Activated T-helper 1 cell treated with Interleukin-2 at 50 U/mL for 16 hours (primary cell): ENCODE data around the gene ANLN.
"Not testable (repeated sequence)": the region's sequence is repeated elsewhere in the genome, so short reads cannot be mapped to it uniquely, and the experiment has no call there.

Experiments
- DNase-seq: peaks from one replicate; pipeline ENCODE4 v3.0.0-alpha.2; 2020; ENCODE audit warnings: low read depth

ANLN gene

GRCh38 chr7:36409180-36409579 lies 19.5 kb downstream of the ANLN start:
- DNase-seq: no peak

GRCh38 chr7:36415144-36415543 lies 25.5 kb downstream of the ANLN start:
- DNase-seq: no peak

GRCh38 chr7:36416251-36416650 lies 26.6 kb downstream of the ANLN start:
- no peak for DNase-seq

- no peak for DNase-seq
Observed at GRCh38 chr7:36420307-36420706, 30.6 kb downstream of the ANLN start.

- no peak for DNase-seq
Observed at GRCh38 chr7:36422072-36422471, 32.4 kb downstream of the ANLN start.

GRCh38 chr7:36423633-36424032 lies 34.0 kb downstream of the ANLN start:
- DNase-seq: no peak

- DNase-seq: no peak
Observed at GRCh38 chr7:36430186-36430585, 40.5 kb downstream of the ANLN start.

- DNase-seq: no peak
Observed at GRCh38 chr7:36430881-36431280, 41.2 kb downstream of the ANLN start.

GRCh38 chr7:36438211-36438610 lies 48.5 kb downstream of the ANLN start:
- no peak for DNase-seq

- no peak for DNase-seq
Observed at GRCh38 chr7:36439624-36440023, 50.0 kb downstream of the ANLN start.

- no peak for DNase-seq
Observed at GRCh38 chr7:36440880-36441279, 51.2 kb downstream of the ANLN start.

- no peak for DNase-seq
Observed at GRCh38 chr7:36441344-36442022, 51.8 kb downstream of the ANLN start.

- no peak for DNase-seq
Observed at GRCh38 chr7:36448781-36449379, 59.2 kb downstream of the ANLN start.

- no peak for DNase-seq
Observed at GRCh38 chr7:36449685-36450084, 60.0 kb downstream of the ANLN start.

GRCh38 chr7:36453769-36454168 lies 64.1 kb downstream of the ANLN start:
- no peak for DNase-seq

- DNase-seq: no peak
Observed at GRCh38 chr7:36455646-36456045, 66.0 kb downstream of the ANLN start.

- no peak for DNase-seq
Observed at GRCh38 chr7:36456138-36456537, 66.5 kb downstream of the ANLN start.

- DNase-seq: no peak
Observed at GRCh38 chr7:36456548-36456947, 66.9 kb downstream of the ANLN start.

- no peak for DNase-seq
Observed at GRCh38 chr7:36459236-36459960, 69.7 kb downstream of the ANLN start.

- DNase-seq: no peak
Observed at GRCh38 chr7:36460811-36461429, 71.3 kb downstream of the ANLN start.

GRCh38 chr7:36462551-36463137 lies 73.0 kb downstream of the ANLN start:
- no peak for DNase-seq

GRCh38 chr7:36464271-36464670 lies 74.6 kb downstream of the ANLN start:
- no peak for DNase-seq

GRCh38 chr7:36466001-36466400 lies 76.3 kb downstream of the ANLN start:
- not testable (repeated sequence) for DNase-seq
